GM21737 (cell line): ENCODE measurements around the gene MMUT.
"Not testable (repeated sequence)": the region's sequence is repeated elsewhere in the genome, so short reads cannot be mapped to it uniquely, and the experiment has no call there.

Experiments
- ATAC-seq: cut with Tn5 transposase; IDR thresholded peaks from one replicate; pipeline ENCODE4 v1.9.1; 2021; ENCODE audit warnings: mild to moderate bottlenecking, moderate library complexity; ENCODE audit not compliant: unreplicated experiment

The MMUT gene

DNA sequence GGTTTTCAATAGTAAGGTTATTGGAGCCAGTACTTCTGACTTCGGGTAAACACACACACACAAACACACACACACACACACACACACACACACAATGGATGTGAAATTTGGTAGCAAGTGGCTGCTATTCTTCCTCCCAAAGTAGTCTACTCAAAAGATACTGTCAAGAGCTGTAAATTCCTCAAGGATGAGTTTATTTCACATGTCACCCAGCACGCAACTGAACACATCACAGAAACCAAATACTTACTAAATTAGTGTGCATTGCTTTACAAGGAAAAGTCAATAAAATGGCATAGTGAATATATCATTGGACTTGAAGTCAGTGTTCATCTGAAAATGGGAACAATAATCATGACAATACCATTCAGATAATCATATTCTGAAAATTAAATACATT is 32.9 kb downstream of the MMUT start:
- no peak for ATAC-seq

DNA sequence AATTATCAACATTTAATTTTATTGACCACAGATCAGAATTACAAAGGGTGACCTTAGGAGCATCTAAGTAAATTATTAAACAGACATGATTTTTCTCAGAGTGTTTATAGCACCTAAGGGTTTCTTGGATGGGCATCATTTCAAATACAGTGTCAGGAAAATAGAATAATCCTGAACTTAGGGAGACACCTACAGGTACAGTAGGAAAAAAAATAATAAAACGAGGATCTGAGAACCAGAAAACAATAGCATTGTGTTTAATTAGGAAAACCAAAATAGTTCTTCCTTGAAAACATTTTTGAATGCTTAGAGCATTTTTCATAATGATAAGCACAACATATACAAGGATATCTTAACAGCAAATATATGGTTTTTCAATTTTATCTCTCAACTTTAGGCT is 39.2 kb downstream of the MMUT start:
- no peak for ATAC-seq

DNA sequence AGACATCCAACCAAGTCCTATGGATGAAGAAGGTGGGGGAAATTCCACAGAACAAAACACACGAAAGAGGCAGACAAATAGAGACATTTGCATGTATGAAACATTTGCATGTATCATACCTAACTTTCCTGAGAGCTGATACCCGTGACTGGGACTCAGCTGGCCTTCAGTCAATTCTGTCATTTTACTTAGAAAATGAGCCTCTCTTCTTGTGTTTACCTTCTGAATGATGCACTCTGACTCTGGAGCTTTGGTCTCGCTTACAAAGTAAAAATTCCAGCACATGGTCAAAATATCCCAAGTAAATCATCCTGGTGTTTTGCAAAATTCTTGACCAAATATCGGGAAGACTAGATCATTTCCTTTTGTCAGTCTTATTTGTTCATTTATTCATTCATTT is 46.9 kb downstream of the MMUT start:
- ATAC-seq, result no peak

DNA sequence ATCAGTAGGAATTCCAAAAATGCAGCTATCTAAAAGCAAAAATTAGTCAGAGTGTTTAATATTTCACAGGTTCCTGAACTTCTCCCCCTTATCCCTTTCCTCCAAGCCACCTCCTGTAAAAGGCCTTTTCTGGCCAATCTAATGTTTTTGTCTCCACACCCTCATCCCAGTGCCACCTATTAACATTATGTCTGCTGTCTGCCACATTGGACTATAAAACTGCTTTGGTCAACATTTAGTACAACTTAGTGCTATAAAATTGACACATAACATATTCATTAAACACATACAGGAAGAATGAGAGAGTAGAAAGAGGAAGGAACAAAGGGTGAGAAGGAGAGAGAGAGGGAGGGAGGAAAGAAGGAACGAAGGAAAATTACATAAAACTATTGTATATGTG is 47.7 kb downstream of the MMUT start:
- ATAC-seq, result no peak

DNA sequence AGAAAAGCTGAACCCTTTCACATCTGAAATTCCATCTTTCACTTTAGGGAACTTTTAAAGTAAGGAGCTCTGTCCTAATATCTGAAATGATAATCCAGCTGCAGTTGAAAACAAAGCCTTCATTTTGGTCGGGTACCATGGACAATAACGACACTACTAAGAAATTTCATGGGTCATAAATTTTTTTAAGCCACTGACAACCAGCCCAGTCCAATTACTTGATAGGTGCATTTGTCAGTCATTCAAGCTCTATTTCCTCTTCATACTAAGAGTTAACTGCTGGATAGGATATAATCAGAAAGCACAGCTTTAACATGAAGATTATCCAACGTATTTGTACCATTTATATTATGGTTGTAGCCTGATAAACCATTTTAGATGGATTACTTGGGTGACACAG is 52.5 kb downstream of the MMUT start:
- ATAC-seq, result no peak

DNA sequence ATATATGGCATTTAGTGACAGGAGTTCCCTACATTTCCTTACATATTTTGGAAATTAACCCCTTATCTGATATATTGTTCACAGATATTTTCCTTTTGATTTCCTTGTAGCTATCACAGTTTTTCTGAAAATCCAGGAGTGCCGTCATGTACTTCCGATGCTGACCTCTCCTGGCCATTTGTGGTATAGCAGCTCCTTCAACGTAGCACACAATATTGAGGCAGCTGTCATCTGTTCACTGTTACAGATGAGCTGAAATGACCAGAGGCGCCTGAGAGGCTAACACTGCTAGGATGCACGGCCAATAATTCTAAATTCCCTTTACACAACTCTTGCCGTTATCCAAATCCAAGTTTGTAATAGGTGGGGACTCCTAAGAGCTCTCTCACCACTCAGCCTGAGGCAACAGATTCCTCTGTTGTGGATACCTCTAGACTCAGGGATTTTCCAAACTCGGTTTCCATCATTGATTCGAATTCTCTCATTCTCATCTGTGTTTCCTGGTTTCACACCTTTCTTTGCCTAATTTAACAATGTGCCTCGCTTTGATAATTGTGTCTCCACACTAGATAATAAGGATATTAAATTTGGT is 53.0 kb downstream of the MMUT start:
- peak; percentile 82 for ATAC-seq

DNA sequence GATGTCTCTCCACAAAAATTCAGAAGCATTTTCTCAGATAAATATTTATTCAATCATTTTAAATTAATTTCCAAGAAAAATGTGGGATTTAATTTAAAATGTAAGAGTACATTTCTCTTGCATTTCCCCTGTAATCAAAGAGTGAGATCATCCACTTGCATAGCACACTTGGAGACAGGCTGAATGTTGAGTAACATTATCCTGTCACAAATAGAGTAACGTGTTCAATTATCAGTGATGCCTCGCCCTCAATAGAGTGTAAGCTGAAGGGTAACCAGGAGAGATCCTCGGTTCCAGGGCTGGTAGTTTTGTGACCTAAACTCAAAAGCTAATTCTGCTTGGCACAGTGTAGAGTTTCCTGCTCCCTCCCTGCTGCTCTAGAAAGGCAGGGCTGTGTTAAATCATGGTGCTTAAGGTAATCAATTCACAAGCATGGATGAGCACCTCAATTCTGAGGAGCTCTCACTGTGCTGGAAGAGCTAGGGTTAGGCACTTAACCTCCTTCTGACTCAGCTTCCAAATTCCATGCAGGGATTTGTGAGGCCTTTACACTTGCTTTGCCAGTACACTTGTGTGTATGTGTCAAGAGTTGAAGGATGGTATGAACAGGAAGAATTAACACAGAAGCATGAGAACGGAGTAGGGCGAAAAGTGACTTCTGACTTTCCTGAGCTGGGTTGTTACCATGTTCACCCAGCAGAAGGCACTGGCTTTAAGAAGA is 56.6 kb downstream of the MMUT start:
- no peak for ATAC-seq

DNA sequence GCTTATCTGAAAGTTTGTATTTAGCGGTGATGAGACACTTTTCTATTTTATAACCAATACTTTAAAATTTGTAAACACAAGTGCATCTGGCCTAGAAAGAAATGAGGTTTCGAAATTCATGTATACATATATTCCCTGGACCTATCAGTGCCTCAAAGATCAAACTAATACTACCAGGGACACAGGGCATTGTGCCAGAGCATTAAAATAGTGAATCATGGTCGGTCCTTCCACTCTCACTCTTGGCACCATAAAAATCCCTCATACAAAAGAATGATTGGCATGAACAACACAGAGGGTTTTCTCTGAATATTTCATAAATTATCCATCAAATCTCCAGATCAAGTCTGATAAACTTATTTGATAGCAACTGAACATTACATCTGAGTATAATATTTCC is 62.0 kb downstream of the MMUT start:
- ATAC-seq, result no peak

DNA sequence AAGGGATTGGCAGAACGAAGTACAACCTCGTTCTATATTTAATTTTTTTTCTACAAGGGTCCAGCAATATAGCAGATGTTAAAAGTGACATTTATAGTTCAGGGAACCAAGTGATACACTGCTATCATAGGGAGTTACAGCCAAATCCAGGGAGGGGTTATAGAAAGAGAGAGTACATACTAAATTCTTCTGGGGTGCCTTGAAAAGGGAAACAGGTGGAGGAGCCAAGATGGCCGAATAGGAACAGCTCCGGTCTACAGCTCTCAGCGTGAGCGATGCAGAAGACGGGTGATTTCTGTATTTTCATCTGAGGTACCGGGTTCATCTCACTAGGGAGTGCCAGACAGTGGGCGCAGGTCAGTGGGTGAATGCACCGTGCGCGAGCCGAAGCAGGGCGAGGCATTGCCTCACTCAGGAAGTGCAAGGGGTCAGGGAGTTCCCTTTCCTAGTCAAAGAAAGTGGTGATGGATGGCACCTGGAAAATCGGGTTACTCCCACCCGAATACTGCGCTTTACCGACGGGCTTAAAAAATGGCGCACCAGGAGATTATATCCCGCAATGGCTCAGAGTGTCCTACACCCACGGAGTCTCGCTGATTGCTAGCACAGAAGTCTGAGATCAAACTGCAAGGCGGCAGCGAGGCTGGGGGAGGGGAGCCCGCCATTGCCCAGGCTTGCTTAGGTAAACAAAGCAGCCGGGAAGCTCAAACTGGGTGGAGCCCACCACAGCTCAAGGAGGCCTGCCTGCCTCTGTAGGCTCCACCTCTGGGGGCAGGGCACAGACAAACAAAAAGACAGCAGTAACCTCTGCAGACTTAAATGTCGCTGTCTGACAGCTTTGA is 76.2 kb downstream of the MMUT start:
- not testable (repeated sequence) for ATAC-seq

DNA sequence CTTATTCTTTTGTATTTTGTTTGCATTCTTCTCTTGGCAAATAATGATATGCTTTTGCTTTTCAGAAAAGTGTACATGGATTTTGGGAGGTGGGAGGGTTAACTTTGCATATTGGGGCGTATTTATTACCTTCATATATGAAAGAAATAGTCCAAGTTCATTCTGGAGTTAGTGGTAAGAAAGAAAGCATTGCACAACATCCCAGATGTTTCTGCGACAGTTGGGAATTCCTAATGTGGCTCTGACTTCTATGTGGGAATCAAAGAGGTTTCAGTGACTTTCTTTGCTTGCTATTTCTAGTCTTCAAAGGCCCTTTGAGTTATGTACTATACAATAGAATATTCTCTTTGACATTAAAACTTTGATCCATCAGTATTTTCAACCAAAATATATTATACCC is 78.1 kb downstream of the MMUT start:
- no peak for ATAC-seq
